ENCODE data around the gene KRTAP10-8.

- TF ChIP-seq CTCF (IDR thresholded peaks at IDR 0.05) (no peak), EZH2 (IDR thresholded peaks at IDR 0.05) (no peak), EZH2phosphoT487 (IDR thresholded peaks at IDR 0.05) (no peak)
These were observed 16.4 kb upstream of the KRTAP10-8 start for GRCh38 chr21:44595524-44595923.
